Measurements from ENCODE around the gene MINDY1. TPM values are rescaled to one million over a fixed set of nuclear protein-coding genes. Genes with fewer than 3 reads are reported as not detected.
A peak's percentile ranks its signal among the peaks of the same experiment; 100 is the strongest.

MINDY1 gene
- total and polyA plus RNA-seq, 9 of the 15 experiments (the other 6 are each of a cell fraction or from before 2014, with no cell fraction given), result 0.49 to 11.0 (median 6.0) TPM

DNA sequence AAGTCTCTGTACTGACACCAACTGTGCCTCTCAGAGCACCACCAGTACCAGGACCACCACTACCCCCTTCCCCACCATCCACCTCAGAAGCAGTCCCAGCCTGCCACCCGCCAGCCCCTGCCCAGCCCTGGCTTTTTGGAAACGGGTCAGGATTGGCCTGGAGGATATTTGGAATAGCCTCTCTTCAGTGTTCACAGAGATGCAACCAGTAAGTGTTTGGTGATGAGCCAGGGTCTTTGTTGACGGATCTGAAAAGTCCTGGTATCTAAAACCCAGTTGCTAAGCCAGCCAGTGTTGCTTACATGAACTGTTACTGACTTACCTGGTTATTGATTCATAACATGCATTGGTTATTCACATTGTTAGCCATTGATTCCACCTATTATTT is 41.9 kb upstream of the MINDY1 start (continued):
- TF ChIP-seq, protein P1, sequence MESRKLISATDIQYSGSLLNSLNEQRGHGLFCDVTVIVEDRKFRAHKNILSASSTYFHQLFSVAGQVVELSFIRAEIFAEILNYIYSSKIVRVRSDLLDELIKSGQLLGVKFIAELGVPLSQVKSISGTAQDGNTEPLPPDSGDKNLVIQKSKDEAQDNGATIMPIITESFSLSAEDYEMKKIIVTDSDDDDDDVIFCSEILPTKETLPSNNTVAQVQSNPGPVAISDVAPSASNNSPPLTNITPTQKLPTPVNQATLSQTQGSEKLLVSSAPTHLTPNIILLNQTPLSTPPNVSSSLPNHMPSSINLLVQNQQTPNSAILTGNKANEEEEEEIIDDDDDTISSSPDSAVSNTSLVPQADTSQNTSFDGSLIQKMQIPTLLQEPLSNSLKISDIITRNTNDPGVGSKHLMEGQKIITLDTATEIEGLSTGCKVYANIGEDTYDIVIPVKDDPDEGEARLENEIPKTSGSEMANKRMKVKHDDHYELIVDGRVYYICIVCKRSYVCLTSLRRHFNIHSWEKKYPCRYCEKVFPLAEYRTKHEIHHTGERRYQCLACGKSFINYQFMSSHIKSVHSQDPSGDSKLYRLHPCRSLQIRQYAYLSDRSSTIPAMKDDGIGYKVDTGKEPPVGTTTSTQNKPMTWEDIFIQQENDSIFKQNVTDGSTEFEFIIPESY (CRISPR knock-in tag; IDR thresholded peaks at IDR 0.05), result peak; percentile 40; the same call in 1 of the 2 replicates
- TF ChIP-seq, protein P2, sequence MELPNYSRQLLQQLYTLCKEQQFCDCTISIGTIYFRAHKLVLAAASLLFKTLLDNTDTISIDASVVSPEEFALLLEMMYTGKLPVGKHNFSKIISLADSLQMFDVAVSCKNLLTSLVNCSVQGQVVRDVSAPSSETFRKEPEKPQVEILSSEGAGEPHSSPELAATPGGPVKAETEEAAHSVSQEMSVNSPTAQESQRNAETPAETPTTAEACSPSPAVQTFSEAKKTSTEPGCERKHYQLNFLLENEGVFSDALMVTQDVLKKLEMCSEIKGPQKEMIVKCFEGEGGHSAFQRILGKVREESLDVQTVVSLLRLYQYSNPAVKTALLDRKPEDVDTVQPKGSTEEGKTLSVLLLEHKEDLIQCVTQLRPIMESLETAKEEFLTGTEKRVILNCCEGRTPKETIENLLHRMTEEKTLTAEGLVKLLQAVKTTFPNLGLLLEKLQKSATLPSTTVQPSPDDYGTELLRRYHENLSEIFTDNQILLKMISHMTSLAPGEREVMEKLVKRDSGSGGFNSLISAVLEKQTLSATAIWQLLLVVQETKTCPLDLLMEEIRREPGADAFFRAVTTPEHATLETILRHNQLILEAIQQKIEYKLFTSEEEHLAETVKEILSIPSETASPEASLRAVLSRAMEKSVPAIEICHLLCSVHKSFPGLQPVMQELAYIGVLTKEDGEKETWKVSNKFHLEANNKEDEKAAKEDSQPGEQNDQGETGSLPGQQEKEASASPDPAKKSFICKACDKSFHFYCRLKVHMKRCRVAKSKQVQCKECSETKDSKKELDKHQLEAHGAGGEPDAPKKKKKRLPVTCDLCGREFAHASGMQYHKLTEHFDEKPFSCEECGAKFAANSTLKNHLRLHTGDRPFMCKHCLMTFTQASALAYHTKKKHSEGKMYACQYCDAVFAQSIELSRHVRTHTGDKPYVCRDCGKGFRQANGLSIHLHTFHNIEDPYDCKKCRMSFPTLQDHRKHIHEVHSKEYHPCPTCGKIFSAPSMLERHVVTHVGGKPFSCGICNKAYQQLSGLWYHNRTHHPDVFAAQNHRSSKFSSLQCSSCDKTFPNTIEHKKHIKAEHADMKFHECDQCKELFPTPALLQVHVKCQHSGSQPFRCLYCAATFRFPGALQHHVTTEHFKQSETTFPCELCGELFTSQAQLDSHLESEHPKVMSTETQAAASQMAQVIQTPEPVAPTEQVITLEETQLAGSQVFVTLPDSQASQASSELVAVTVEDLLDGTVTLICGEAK (IDR thresholded peaks at IDR 0.05), result no peak
- TF ChIP-seq, protein P2 (CRISPR knock-in tag; IDR thresholded peaks at IDR 0.05), result no peak
- TF ChIP-seq TCF7 (IDR thresholded peaks at IDR 0.05; ENCODE audit: borderline replicate concordance) (no peak), CCNT2 (IDR thresholded peaks at IDR 0.05; ENCODE audit: borderline replicate concordance, extremely low read depth, insufficient read length, low read depth, low read length) (no peak), ZC3H8 (IDR thresholded peaks at IDR 0.05) (no peak), ETV5 (CRISPR knock-in tag; IDR thresholded peaks at IDR 0.05; ENCODE audit: low read depth) (0 out of 2 replicates have a peak, but pooled peaks have one; percentile 46), RBM25 (IDR thresholded peaks at IDR 0.05; ENCODE audit: low read depth, low read length, severe bottlenecking) (no peak), CBFB (CRISPR knock-in tag; IDR thresholded peaks at IDR 0.05) (0 out of 2 replicates have a peak, but pooled peaks have one; percentile 66), SMC3 (conservative IDR thresholded peaks at IDR 0.05; ENCODE audit: insufficient read depth, low read depth, low read length) (0 out of 2 replicates have a peak, but pooled peaks have one; percentile 5), ZSCAN29 (IDR thresholded peaks at IDR 0.05) (no peak), JUNB (CRISPR knock-in tag; conservative IDR thresholded peaks at IDR 0.05) (no peak), TBL1XR1 (IDR thresholded peaks at IDR 0.05; ENCODE audit: low read length in 2 of 2) (no peak)
- TF ChIP-seq, protein P3, sequence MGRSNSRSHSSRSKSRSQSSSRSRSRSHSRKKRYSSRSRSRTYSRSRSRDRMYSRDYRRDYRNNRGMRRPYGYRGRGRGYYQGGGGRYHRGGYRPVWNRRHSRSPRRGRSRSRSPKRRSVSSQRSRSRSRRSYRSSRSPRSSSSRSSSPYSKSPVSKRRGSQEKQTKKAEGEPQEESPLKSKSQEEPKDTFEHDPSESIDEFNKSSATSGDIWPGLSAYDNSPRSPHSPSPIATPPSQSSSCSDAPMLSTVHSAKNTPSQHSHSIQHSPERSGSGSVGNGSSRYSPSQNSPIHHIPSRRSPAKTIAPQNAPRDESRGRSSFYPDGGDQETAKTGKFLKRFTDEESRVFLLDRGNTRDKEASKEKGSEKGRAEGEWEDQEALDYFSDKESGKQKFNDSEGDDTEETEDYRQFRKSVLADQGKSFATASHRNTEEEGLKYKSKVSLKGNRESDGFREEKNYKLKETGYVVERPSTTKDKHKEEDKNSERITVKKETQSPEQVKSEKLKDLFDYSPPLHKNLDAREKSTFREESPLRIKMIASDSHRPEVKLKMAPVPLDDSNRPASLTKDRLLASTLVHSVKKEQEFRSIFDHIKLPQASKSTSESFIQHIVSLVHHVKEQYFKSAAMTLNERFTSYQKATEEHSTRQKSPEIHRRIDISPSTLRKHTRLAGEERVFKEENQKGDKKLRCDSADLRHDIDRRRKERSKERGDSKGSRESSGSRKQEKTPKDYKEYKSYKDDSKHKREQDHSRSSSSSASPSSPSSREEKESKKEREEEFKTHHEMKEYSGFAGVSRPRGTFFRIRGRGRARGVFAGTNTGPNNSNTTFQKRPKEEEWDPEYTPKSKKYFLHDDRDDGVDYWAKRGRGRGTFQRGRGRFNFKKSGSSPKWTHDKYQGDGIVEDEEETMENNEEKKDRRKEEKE (IDR thresholded peaks at IDR 0.05; ENCODE audit: borderline replicate concordance in 1 of 2, control insufficient read depth in 1 of 2, low read depth in 2 of 2, low read length in 1 of 2), result no peak

Measured in K562 (cell line).